HG02973 (cell line): Measurements from ENCODE around the gene GTPBP2.
"Not testable (repeated sequence)": the region's sequence is repeated elsewhere in the genome, so short reads cannot be mapped to it uniquely, and the experiment has no call there.

Experiments used
- ATAC-seq: cut with Tn5 transposase; IDR thresholded peaks from one replicate; pipeline ENCODE4 v1.9.1; 2021; ENCODE audit warnings: moderate library complexity; ENCODE audit not compliant: unreplicated experiment

Gene GTPBP2

DNA sequence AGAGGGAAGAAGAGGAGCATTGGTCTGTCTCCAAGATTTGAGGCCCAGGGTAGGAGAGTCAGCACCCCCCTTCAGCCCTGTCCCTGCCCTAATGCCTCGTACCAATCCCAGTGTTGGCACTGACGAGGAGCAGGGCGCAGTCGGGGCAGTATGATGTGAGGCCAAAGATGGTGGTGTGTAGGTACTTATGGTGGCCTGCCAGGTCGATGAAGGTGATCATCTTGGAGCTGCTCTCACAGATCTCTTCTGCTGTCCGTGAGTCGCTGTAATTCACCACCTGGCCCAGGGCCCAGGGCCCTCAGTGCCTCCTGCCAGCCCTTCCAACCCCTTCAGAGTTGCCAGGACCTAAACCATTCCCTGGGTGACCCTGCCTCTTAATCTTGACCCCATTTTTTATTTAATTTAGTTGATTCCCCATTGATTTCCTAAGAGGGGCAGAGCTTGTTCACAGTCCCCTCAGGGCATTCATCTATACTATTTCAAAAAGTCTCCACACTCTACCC lies 4.2 kb downstream of the GTPBP2 start:
- no peak for ATAC-seq

DNA sequence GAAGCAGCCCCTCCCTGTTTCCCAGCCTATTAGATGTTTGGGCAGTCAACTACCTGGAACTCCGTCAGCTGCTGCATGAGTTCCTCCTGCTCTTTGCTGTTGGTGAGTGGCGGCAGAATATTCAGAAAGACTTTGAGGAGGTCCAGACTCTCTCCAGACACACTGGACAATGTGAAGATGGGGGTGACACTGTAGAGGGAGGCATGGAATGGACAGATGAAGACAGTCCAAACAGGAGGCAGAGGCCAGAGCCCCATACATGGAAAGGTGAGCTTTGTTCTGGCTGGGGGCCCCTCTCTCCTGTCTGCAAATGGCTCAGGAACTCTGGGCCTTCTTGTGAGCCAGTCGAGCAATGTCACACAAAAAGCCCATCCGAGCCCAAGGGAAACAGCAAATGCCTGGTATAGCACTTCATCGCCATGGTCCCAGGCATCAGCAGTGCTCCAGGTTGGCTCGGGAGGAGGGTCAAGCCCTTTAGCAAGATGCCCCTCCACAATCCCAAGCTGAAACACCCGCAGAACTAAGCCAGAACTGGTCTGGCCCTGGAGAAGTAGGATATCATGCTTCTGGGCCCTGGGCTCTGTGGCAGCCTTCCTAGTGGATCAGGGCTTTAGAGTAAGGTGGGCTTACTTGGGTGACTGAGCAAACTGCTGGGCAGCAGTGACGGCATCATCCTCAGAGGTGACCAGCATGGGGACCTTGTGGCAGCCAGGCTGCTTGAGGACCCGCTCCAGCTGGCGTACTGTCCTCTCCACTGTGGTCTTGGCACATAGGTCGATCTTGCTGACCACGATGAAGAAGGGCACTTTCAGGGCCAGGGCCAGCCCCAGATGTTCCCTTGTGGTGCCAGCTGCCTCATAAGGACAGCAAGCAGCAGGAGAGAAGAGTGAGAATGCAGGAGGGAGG lies 4.9 kb downstream of the GTPBP2 start:
- no peak for ATAC-seq

DNA sequence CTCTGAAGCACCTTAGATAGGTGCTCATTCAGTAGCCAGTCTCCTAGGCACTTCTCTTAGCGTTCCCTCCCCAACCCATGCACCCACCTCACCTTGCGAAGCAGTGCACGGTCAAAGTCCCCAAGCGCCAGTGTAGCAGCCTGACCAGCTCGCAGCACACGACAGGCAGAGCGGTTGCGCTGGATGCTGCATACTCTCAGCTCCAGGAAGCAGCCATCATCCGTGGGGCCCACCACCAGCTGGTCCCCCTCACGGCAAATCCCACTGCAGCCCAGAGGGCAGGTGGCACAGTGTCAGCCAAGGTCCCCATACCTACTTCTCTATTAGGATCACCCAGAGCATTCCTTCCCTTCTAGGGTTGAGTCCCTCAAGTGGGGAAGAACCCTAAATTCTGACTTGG lies 6.5 kb downstream of the GTPBP2 start:
- ATAC-seq = no peak

DNA sequence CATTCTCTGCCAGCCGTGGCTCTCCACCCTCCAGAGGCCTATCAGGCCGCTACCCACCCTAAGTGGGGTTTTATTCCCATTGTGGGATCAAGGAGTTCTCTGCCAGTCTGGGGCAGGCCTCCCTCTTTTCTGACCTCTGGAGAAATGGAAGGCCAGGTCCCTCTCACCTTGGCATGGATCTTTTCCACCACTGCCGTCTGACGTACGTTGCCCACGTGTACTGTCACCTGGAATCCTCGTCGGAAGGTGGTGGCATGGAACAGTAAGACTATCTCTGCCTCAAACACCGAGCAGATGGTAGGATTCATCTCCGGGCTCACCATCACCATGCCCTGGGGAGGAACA lies 7.3 kb downstream of the GTPBP2 start:
- ATAC-seq = no peak

DNA sequence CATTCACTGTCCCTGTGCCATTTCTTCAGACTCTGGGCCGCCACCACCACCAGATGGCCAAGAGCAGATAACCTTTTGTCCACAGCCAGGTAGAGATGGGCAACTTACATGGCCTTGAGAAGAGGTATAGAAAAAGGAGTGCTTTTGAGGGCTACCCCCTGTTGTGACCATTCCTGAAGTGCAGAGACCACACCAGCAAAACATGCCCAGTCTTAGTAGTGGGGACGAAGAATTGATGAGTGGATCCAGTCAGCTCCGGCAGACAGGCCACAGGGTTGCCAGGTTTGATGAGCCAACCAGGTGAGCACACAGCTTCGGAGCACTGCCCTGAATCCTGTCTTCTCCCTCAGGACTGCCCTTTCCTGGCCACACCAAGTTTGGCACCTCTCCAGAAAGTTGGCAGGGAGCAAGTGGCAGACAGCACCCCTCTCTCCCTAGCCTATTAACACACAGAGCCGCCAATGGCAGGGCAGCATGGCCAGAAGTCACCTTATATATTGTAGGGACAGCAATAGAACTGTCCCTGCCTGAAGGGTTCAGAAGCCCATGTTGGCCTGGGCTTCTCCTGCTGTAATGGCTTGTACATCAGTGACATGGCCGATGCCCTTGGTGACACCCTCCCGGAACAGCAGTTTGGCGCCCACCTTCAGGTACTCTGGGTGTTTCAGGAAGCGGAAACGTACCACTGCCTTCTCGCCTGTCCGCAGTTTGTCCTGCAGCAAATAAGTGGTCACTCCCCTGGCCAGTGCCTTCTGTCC lies 7.8 kb downstream of the GTPBP2 start:
- ATAC-seq = no peak

DNA sequence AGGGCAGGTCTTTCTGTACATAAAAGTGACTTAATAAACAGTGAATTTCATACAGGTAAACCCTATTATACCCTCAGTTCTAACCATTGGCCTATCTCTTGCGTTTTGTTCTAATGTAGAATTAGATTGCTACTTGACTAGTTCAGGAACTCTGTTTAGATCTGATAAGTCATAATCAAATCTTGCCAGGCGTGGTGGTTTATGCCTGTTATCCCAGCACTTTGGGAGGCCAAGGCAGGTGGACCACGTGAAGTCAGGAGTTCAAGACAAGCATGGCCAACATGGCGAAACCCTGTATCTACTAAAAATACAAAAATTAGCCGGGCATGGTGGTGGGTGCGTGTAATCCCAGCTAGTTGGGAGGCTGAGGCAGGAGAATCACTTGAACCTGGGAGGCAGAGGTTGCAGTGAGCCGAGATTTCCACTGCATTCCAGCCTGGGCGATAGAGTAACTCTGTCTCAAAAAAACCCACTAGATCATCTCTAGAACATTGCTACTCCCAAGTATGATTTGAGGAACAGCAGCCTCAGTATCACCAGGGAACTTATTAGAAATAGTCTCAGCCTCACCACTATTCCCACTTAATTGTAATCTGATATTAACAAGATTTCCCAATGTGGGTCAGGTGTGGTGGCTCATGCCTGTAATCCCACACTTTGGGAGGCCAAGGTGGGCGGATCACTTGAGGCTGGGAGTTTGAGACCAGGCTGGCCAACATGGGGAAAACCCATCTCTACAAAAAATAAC lies 12.2 kb downstream of the GTPBP2 start:
- ATAC-seq = no peak

DNA sequence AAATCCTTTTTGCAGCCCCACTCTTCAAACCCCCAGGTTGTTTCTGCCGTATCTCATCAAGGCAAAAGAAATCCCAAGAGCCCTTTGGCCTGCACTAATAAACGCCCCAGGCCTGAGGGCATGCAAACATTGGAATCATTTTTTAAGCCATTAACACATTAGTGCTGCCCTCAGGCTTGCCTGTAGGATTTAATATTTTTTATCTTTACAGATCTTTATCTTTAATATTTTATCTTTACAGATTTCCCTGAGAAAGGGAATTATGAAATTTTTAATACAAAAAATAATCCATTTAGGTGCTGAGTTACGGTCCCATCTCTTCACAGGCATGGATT lies 14.7 kb downstream of the GTPBP2 start:
- ATAC-seq = no peak

DNA sequence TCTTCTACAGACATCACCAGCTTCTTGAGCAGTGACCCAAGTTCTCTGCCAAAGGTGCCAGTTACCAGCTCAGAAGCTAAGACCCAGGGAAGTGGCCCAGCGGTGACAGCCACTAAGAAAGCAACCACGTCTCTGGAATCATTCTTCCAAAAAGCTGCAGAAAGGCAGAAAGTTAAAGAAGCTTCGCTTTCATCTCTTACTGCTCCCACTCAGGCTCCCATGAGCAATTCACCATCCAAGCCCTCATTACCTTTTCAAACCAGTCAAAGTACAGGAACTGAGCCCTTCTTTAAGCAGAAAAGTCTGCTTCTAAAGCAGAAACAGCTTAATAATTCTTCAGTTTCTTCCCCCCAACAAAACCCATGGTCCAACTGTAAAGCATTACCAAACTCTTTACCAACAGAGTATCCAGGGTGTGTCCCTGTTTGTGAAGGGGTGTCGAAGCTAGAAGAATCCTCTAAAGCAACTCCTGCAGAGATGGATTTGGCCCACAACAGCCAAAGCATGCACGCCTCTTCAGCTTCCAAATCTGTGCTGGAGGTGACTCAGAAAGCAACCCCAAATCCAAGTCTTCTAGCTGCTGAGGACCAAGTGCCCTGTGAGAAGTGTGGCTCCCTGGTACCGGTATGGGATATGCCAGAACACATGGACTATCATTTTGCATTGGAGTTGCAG lies 15.2 kb downstream of the GTPBP2 start:
- ATAC-seq = no peak

DNA sequence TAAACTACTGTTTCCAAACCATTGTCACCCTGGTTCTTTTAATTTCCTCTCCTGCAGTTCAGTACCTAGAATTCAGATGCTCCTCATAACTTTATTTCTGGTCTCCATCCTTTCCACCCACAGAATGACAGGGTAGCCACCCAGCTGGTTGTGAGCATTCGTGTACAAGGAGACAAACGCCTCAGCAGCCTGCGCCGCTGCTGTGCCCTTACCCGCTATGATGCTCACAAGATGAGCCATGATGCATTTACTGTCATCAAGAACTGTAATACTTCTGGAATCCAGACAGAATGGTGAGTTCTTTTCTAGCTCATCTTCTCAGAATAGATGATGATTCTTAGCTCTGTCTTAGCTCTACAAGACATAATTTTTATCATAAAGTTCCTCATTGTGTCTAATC lies 18.6 kb downstream of the GTPBP2 start:
- no peak for ATAC-seq

DNA sequence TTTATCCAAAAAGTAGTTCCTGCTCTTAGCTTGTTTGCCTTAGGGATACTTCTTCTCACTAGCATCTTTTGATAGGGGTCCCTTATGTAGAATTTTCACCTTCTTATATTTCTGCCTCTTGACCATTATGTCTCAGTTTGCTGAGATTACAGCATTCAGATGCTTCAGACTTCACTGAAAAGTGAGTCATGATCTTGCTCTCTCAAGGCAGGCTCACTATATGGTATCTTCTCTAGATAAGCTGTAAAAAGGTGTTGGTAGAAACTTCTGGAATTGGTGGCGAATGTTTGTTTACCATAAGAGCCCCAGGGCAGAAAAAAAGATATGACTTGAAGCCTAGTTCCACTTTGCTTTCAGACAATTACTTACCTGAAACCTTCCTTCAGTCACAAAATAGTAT lies 19.7 kb downstream of the GTPBP2 start:
- no peak for ATAC-seq

DNA sequence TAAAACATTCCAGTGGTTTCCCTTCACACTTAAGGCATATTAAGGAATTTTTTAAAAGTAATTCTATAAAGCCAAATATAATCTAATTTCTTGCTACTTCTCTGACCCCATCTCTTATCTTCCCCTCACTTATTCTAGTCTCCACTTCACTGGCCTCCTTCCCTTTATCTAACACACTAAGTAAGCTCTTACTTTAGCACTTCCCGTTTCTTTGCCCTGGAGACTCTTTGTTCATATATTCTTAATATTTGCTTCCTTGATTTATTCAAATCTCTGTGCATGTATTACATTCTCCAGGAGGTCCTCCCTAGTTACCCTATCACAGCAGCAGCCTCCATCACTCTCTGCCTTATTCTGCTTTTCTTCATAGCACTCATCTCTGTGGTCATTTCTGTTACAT lies 20.3 kb downstream of the GTPBP2 start:
- ATAC-seq = no peak

DNA sequence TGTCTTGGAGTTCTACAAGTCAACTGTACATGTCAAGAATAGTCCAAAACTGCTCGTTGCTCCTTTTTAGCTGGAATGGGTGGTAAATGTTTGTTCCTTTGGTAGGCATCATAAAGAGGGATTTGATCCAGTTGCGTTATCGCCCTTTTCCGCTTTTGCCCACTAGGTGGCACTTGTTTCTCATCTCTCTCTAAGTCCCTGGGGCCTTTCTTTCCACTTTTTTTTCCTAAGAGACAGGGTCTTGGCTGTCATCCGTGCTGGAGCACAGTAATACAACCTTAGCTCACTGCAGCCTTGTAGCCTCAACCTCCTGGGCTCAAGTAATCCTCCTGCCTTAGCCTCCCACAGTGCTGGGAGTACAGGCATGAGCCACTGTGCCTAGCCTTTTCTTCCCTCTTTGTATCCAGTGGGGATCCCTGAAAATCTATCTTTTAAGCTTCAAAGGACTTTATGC lies 20.7 kb downstream of the GTPBP2 start:
- no peak for ATAC-seq

DNA sequence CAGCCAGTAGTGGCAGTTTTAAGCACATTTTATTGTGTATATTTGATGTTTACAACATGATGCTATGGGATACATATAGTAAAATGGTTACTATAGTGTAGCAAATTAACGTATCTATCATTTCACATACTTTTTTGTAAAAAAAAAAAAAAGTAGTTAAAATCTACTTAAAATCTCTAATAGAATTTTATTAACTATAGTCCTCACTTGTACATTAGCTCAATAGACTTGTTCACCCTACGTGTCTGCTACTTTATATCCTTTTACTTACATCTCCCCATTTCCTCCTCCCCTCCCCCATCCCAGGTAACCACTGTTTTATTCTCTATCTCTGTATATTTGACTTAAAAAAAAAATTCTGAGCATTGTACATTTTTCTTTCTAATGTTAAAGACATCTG lies 23.0 kb downstream of the GTPBP2 start:
- ATAC-seq = no peak

DNA sequence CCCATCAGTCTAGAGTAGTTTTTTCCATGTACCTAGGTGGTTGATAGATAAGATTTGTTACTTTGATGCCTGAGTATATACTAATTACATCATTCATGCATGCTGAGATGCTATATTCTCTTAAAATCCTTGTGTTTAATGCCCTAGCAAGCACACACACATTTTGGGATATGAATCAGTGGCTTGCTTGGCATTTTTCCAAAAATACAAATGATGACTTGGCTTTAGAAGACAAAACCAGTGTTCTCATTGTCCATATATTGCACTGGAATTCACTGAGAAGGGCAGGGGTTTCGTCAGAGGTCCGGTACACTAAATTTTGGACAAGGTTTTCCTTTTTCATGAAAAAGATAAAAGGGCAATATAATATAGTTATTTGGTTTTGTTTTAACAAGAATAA lies 24.9 kb downstream of the GTPBP2 start:
- no peak for ATAC-seq

DNA sequence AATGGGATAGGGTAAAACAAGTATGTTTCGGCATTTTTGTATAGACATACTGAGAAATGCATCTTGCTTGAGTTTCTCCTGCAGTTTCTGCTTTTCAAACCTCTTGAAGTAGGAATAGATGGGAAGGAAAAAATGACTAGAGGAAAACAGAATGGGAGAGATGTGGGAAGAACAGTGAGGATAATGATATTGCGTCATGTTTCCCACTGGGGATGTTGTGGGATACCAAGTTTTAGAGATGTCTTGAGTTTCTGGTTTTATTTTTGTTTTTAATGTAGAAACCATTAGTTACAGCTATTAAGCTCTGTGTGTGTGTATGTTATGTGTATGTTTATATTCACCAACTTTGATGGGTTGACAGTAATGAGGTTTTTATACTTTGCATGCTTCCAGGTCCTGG lies 28.5 kb downstream of the GTPBP2 start:
- no peak for ATAC-seq

DNA sequence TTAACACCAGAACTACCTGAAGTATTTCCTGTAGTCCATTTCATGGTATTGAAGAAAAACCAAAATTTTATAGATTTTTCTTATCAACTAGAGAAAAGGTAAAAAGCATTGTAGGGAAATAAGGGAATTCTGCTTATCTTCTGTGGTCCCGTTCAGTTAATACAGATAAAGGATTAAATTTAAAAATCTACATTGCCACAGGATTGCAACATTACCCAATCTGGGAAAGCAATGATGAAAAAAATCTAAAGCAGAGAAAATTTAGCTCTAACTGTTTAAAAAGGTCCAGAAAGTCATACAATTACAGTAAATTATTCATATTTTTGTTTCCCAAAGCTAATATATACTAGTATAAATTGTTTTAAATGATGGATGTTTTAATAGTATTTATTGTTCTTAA lies 35.1 kb downstream of the GTPBP2 start:
- ATAC-seq = no peak

DNA sequence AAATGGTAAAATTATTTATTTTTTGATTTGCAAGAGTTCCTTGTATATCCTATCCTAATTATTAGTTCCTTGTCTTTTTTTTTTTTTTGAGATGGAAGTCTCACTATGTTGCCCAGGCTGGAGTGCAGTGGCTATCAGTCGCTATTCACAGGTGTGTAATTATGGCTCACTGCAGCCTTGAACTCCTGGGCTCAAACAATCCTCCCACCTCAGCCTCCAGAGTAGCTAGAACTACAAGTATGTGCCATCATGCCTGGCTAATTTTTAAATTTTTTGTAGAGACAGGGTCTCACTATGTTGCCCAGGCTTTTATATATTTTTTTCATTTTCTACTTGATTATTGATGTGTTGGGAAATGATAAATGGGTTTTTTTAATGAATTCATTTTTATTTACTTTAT lies 39.5 kb downstream of the GTPBP2 start:
- not testable (repeated sequence) for ATAC-seq

DNA sequence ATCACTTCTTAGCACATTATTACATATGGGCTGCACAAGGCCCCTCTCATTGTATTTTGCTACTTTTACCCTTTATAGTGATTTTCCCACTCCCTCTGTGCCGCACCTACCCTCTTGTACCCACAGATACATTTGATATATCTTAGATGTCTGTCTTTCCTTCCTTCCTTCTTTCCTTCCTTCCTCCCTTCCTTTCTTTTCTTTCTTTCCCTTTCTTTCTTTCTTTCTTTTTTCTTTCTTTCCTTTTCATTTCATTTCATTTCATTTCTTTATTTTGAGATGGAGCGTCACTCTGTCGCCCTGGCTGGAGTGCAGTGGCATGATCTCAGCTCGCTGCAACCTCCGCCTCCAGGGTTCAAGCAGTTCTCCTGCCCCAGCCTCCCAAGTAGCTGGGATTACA lies 40.9 kb downstream of the GTPBP2 start:
- no peak for ATAC-seq

DNA sequence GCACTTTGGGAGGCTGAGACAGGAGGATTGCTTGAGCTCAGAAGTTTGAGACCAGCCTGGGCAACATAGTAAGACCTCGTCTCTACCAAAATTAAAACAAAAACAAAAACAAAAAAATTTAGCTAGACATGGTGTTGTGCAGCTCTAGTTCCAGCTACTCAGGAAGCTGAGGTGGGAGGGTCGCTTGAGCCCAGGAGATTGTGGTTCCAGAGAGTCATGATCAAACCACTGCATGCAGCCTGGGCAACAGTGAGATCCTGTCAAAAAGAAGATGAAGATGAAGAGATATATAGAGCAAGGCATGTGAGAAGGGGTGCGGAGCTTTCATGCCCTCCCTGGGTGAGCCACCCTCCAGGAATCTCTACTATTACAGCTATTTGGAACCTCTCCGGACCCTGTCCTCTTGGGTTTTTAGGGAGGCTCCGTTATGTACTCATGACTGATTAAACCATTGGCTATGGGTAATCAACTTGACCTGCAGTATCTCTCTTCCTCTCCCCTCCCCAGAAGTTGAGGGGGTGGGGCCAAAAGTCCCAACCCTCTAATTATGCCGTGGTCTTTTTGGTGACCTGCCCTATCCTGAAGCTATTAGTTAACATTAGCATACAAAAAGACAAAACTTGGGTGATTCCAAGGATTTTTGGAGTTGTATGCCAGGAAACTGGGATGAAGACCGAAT lies 44.0 kb downstream of the GTPBP2 start:
- no peak for ATAC-seq

DNA sequence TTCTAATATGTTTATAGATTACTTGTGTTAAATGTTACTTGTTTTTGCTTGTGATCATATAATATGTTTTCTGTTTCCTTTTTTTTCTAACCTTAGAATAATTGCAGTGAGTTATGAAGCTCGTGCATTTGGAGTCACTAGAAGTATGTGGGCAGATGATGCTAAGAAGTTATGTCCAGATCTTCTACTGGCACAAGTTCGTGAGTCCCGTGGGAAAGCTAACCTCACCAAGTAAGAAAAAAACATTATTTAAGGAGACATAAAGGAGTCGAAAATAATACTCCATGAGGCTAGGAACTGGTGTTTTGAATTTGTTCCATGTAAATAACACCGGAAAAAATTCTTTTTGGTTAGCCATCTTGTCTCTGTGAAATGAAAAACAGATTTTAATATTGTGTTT lies 46.2 kb downstream of the GTPBP2 start:
- no peak for ATAC-seq
